Fibroblast of villous mesenchyme (primary cell): ENCODE data around the gene PSD2. TPM values are rescaled to one million over a fixed set of nuclear protein-coding genes. Genes with fewer than 3 reads are reported as not detected.

Experiments
- DNase-seq: peaks from one replicate; pipeline ENCODE4 v3.0.0-alpha.2; 2010; ENCODE audit warnings: low read depth
- H3K4me3 ChIP-seq: 2 replicates; pipeline ENCODE4 v1.5.1; 2011; ENCODE audit warnings: low read depth, mild to moderate bottlenecking, low read length
- total RNA-seq: library from RNA; depleted of rRNA; stranded (reverse); fragments of >200 nt; gene quantifications from 2 replicates; pipeline ENCODE4 v1.2.3, GENCODE V29; 2012
- TF ChIP-seq, protein P1 (sequence below): IDR thresholded peaks from 2 replicates; pipeline ENCODE4 v1.5.1; 2012; ENCODE audit warnings: low read depth, mild to moderate bottlenecking, low read length; ENCODE audit not compliant: insufficient read depth

The PSD2 gene
- total RNA-seq, 1 donor, result not detected

DNA sequence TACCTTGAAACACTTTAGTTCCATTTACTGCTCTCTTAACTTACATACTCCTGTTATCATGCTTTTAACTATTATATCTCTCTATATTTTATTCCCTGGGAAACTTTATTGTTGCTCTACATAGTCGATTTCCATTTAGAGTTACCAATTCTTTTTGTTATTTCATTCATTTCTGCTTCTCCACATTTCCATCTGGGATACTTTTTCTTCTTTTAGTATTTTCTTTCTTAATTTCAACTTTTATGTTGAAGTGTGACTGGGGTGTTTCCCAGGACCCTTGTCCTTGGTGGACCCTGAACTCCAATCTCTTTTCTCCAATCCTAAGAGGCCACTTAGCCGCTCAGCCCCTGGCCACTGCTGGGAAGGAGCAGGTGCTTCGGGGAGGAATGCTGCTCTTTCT lies 36.0 kb downstream of the PSD2 start:
- H3K4me3 ChIP-seq, result no peak overlapping the region
- TF ChIP-seq, protein P1, sequence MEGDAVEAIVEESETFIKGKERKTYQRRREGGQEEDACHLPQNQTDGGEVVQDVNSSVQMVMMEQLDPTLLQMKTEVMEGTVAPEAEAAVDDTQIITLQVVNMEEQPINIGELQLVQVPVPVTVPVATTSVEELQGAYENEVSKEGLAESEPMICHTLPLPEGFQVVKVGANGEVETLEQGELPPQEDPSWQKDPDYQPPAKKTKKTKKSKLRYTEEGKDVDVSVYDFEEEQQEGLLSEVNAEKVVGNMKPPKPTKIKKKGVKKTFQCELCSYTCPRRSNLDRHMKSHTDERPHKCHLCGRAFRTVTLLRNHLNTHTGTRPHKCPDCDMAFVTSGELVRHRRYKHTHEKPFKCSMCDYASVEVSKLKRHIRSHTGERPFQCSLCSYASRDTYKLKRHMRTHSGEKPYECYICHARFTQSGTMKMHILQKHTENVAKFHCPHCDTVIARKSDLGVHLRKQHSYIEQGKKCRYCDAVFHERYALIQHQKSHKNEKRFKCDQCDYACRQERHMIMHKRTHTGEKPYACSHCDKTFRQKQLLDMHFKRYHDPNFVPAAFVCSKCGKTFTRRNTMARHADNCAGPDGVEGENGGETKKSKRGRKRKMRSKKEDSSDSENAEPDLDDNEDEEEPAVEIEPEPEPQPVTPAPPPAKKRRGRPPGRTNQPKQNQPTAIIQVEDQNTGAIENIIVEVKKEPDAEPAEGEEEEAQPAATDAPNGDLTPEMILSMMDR, result no peak
- DNase-seq, result no peak

DNA sequence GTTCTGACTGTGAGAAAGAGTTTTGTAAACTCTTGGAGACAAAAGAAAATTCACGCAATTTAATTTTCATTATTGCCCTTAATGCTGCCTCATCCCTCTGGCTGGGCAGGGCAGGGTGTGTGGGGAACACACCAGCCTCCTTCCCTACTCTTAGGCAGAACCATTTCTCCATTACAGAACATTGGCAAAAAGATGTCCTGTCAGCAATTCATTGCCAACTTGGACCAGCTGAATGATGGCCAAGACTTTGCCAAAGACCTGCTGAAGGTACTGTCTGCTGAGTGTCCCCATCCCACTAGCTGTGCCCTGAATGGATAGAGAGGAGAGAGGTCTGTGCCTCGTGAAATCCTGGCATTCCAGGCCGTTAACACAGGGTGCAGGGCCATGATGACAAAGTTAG lies 37.9 kb downstream of the PSD2 start:
- no peak for DNase-seq
- no peak overlapping the region for H3K4me3 ChIP-seq
- TF ChIP-seq, protein P1, result no peak

DNA sequence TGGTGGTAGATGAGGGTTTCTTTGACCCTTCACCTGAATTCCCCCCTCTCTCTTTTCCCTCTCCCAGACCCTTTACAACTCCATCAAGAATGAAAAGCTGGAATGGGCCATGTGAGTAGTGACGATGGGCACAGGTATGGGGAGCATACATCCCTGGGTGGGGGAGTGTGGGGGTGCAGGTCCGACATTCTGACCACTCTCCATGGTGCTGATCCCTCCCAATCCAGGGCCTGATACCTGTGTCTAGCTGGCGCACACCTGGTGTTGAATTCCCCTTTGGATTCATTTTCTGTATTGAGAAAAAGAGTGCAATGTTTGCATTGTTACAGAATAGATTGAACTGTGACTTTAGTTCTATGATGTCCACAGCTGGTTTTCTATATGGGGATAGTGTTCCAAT lies 40.0 kb downstream of the PSD2 start:
- H3K4me3 ChIP-seq, result no peak overlapping the region
- TF ChIP-seq, protein P1, result no peak
- DNase-seq, result no peak

DNA sequence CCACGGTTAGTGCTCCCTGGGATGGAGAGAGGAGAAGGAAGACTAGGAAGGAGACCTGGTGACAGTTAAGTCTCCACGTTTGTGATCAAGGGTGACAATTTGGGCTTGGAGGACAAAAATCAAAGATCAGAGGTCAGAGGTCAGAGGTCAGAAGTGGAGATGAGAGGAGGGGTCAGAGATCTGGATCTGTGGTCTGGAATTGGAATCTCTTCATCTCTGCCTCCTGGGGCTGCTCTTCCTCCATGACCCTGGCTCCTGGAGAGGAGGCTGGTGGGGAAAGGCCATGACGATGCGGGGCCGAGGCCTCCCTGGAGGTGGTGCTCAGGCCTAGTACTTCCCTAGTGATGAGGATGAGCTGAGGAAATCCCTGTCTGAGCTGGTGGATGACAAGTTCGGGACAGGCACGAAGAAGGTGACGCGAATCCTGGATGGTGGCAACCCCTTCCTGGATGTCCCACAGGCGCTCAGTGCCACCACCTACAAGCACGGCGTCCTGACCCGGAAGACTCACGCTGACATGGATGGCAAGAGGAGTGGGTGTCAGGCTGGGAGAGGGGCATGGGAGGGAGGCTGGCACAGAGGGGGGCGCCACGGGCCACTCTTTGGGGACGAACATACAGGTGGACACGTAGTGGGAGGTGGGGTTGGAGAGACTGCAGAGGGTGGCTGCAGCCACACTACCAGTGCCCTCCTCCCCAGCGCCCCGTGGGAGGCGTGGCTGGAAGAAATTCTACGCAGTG lies 41.0 kb downstream of the PSD2 start:
- no peak for DNase-seq
- TF ChIP-seq, protein P1, result no peak
- H3K4me3 ChIP-seq, result no peak overlapping the region

DNA sequence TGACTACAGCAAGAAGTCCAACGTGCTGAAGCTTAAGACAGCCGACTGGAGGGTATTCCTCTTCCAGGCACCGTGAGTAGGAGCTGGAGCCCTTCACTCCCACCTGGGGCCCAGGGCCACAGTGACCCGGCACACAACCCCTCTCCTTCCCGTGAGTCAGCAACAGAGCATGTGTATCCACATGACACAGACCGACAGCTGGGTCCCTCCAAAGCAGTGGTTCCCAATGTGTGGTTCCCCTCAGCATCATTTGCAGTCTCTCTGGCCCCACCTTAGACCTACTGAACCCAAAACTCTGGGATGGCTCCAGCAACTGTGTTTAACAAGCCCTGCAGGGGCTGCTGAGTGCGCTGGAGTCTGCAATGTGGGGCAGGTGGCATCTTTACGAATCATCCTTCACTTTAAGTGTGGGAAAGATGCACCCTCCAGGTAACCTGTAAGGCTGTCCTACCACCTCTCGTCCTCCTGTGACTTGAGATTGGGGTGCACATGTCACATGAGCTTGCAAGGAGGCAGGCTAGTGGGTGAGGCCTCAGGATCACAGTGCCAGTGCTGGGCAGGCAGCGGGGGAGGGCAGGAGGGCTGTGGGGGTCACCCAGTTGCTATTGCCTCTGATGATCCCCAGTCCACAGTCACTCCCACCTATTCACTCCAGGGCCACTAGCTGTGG lies 42.2 kb downstream of the PSD2 start:
- DNase-seq, result no peak
- TF ChIP-seq, protein P1, result no peak
- H3K4me3 ChIP-seq, result no peak overlapping the region

DNA sequence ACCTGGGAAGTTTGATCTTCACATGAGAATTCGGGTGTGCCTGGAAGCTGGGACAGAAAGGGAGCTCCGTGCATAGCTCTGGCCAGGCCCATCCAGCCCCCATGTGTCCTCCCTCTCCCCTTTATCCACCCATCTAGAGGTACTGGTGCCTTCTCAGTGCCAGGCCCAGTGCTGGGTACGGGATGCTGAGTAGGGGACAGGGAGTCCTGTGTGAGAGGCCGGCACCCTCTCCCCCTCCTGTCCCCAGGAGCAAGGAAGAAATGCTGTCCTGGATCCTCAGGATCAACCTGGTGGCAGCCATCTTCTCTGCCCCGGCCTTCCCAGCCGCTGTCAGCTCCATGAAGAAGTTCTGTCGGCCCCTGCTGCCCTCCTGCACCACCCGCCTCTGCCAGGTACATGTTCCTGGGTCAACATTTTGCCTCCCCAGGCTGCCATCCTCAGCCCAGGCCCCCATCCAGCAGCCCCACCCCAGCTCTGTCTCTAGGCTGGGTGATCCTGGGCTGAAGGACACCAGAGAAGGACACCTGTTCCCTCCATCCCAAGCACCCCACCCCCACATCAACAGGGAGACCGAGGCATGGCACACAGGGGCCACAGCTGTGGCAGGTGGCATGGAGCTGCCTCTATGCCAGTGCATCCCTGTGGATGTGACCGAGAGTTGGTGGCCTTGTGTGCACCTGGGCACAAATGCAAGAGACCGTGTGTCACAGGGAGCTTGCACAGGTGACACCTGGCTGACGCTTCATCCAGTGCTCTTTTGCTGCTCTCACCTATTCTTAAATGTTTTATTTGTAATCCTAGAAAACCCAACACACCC lies 43.0 kb downstream of the PSD2 start:
- no peak overlapping the region for H3K4me3 ChIP-seq
- DNase-seq, result no peak
- TF ChIP-seq, protein P1, result no peak
